ENCODE measurements around the gene CLCA1.

The CLCA1 gene

GRCh38 chr1:86508583-86508969, 39.8 kb downstream of the CLCA1 start:
- Histone ChIP-seq H3K9me3 (ENCODE audit: control insufficient read depth, low read length) (no peaks in the 10 kb centered on the region), H3K27ac (ENCODE audit: insufficient read depth, low read length, poor library complexity, severe bottlenecking) (no peak overlapping the region), H3K27me3 (replicated peaks; ENCODE audit: control insufficient read depth, insufficient read depth, low read length, poor library complexity, severe bottlenecking) (no peaks in the 10 kb centered on the region), H3K4me1 (ENCODE audit: control insufficient read depth, insufficient read depth, low read length, poor library complexity, severe bottlenecking) (no peaks in the 10 kb centered on the region), H3K36me3 (ENCODE audit: control insufficient read depth, insufficient read depth, low read length) (no peaks in the 10 kb centered on the region), H3K4me3 (ENCODE audit: insufficient read depth, low read depth, low read length, poor library complexity, severe bottlenecking) (no peak overlapping the region)
- DNase-seq, result no peak

GRCh38 chr1:86515597-86515996, 46.9 kb downstream of the CLCA1 start:
- H3K36me3 ChIP-seq (ENCODE audit: control insufficient read depth, insufficient read depth, low read length), result no peaks in the 10 kb centered on the region
- no peak for DNase-seq
- no peak overlapping the region for H3K27ac ChIP-seq (ENCODE audit: insufficient read depth, low read length, poor library complexity, severe bottlenecking)
- no peak overlapping the region for H3K4me3 ChIP-seq (ENCODE audit: insufficient read depth, low read depth, low read length, poor library complexity, severe bottlenecking)
- no peaks in the 10 kb centered on the region for H3K4me1 ChIP-seq (ENCODE audit: control insufficient read depth, insufficient read depth, low read length, poor library complexity, severe bottlenecking)
- H3K9me3 ChIP-seq (ENCODE audit: control insufficient read depth, low read length), result no peaks in the 10 kb centered on the region
- H3K27me3 ChIP-seq (replicated peaks; ENCODE audit: control insufficient read depth, insufficient read depth, low read length, poor library complexity, severe bottlenecking), result no peaks in the 10 kb centered on the region

GRCh38 chr1:86516335-86516734, 47.6 kb downstream of the CLCA1 start:
- DNase-seq, result no peak
- Histone ChIP-seq H3K4me1 (ENCODE audit: control insufficient read depth, insufficient read depth, low read length, poor library complexity, severe bottlenecking) (no peaks in the 10 kb centered on the region), H3K9me3 (ENCODE audit: control insufficient read depth, low read length) (no peaks in the 10 kb centered on the region), H3K27me3 (replicated peaks; ENCODE audit: control insufficient read depth, insufficient read depth, low read length, poor library complexity, severe bottlenecking) (no peaks in the 10 kb centered on the region), H3K4me3 (ENCODE audit: insufficient read depth, low read depth, low read length, poor library complexity, severe bottlenecking) (no peak overlapping the region), H3K36me3 (ENCODE audit: control insufficient read depth, insufficient read depth, low read length) (no peaks in the 10 kb centered on the region), H3K27ac (ENCODE audit: insufficient read depth, low read length, poor library complexity, severe bottlenecking) (no peak overlapping the region)

GRCh38 chr1:86517336-86517735, 48.6 kb downstream of the CLCA1 start:
- H3K36me3 ChIP-seq (ENCODE audit: control insufficient read depth, insufficient read depth, low read length), result no peaks in the 10 kb centered on the region
- no peaks in the 10 kb centered on the region for H3K4me1 ChIP-seq (ENCODE audit: control insufficient read depth, insufficient read depth, low read length, poor library complexity, severe bottlenecking)
- H3K9me3 ChIP-seq (ENCODE audit: control insufficient read depth, low read length), result no peaks in the 10 kb centered on the region
- H3K27me3 ChIP-seq (replicated peaks; ENCODE audit: control insufficient read depth, insufficient read depth, low read length, poor library complexity, severe bottlenecking), result no peaks in the 10 kb centered on the region
- no peak overlapping the region for H3K27ac ChIP-seq (ENCODE audit: insufficient read depth, low read length, poor library complexity, severe bottlenecking)
- no peak overlapping the region for H3K4me3 ChIP-seq (ENCODE audit: insufficient read depth, low read depth, low read length, poor library complexity, severe bottlenecking)
- DNase-seq, result no peak

- Histone ChIP-seq H3K27ac (ENCODE audit: insufficient read depth, low read length, poor library complexity, severe bottlenecking) (no peak overlapping the region), H3K4me1 (ENCODE audit: control insufficient read depth, insufficient read depth, low read length, poor library complexity, severe bottlenecking) (no peaks in the 10 kb centered on the region), H3K27me3 (replicated peaks; ENCODE audit: control insufficient read depth, insufficient read depth, low read length, poor library complexity, severe bottlenecking) (no peaks in the 10 kb centered on the region), H3K9me3 (ENCODE audit: control insufficient read depth, low read length) (no peaks in the 10 kb centered on the region), H3K36me3 (ENCODE audit: control insufficient read depth, insufficient read depth, low read length) (no peaks in the 10 kb centered on the region), H3K4me3 (ENCODE audit: insufficient read depth, low read depth, low read length, poor library complexity, severe bottlenecking) (no peak overlapping the region)
- no peak for DNase-seq
Observed at GRCh38 chr1:86520789-86521521, 52.2 kb downstream of the CLCA1 start.

- no peak overlapping the region for H3K27ac ChIP-seq (ENCODE audit: insufficient read depth, low read length, poor library complexity, severe bottlenecking)
- H3K27me3 ChIP-seq (replicated peaks; ENCODE audit: control insufficient read depth, insufficient read depth, low read length, poor library complexity, severe bottlenecking), result no peaks in the 10 kb centered on the region
- no peak overlapping the region for H3K4me3 ChIP-seq (ENCODE audit: insufficient read depth, low read depth, low read length, poor library complexity, severe bottlenecking)
- no peaks in the 10 kb centered on the region for H3K36me3 ChIP-seq (ENCODE audit: control insufficient read depth, insufficient read depth, low read length)
- DNase-seq, result no peak
- H3K9me3 ChIP-seq (ENCODE audit: control insufficient read depth, low read length), result no peaks in the 10 kb centered on the region
- H3K4me1 ChIP-seq (ENCODE audit: control insufficient read depth, insufficient read depth, low read length, poor library complexity, severe bottlenecking), result no peaks in the 10 kb centered on the region
Observed at GRCh38 chr1:86521522-86521891, 52.8 kb downstream of the CLCA1 start.

GRCh38 chr1:86522240-86522639, 53.5 kb downstream of the CLCA1 start:
- no peaks in the 10 kb centered on the region for H3K9me3 ChIP-seq (ENCODE audit: control insufficient read depth, low read length)
- H3K27ac ChIP-seq (ENCODE audit: insufficient read depth, low read length, poor library complexity, severe bottlenecking), result no peak overlapping the region
- no peaks in the 10 kb centered on the region for H3K36me3 ChIP-seq (ENCODE audit: control insufficient read depth, insufficient read depth, low read length)
- H3K27me3 ChIP-seq (replicated peaks; ENCODE audit: control insufficient read depth, insufficient read depth, low read length, poor library complexity, severe bottlenecking), result no peaks in the 10 kb centered on the region
- H3K4me1 ChIP-seq (ENCODE audit: control insufficient read depth, insufficient read depth, low read length, poor library complexity, severe bottlenecking), result no peaks in the 10 kb centered on the region
- no peak overlapping the region for H3K4me3 ChIP-seq (ENCODE audit: insufficient read depth, low read depth, low read length, poor library complexity, severe bottlenecking)
- no peak for DNase-seq

- H3K9me3 ChIP-seq (ENCODE audit: control insufficient read depth, low read length), result no peaks in the 10 kb centered on the region
- DNase-seq, result no peak
- H3K27me3 ChIP-seq (replicated peaks; ENCODE audit: control insufficient read depth, insufficient read depth, low read length, poor library complexity, severe bottlenecking), result no peaks in the 10 kb centered on the region
- H3K4me3 ChIP-seq (ENCODE audit: insufficient read depth, low read depth, low read length, poor library complexity, severe bottlenecking), result no peak overlapping the region
- H3K4me1 ChIP-seq (ENCODE audit: control insufficient read depth, insufficient read depth, low read length, poor library complexity, severe bottlenecking), result no peaks in the 10 kb centered on the region
- no peaks in the 10 kb centered on the region for H3K36me3 ChIP-seq (ENCODE audit: control insufficient read depth, insufficient read depth, low read length)
- no peak overlapping the region for H3K27ac ChIP-seq (ENCODE audit: insufficient read depth, low read length, poor library complexity, severe bottlenecking)
Observed at GRCh38 chr1:86523670-86524354, 55.1 kb downstream of the CLCA1 start.

GRCh38 chr1:86527306-86527705, 58.6 kb downstream of the CLCA1 start:
- Histone ChIP-seq H3K9me3 (ENCODE audit: control insufficient read depth, low read length) (no peaks in the 10 kb centered on the region), H3K4me1 (ENCODE audit: control insufficient read depth, insufficient read depth, low read length, poor library complexity, severe bottlenecking) (no peaks in the 10 kb centered on the region), H3K27me3 (replicated peaks; ENCODE audit: control insufficient read depth, insufficient read depth, low read length, poor library complexity, severe bottlenecking) (no peaks in the 10 kb centered on the region), H3K4me3 (ENCODE audit: insufficient read depth, low read depth, low read length, poor library complexity, severe bottlenecking) (no peak overlapping the region), H3K27ac (ENCODE audit: insufficient read depth, low read length, poor library complexity, severe bottlenecking) (no peak overlapping the region), H3K36me3 (ENCODE audit: control insufficient read depth, insufficient read depth, low read length) (no peaks in the 10 kb centered on the region)
- DNase-seq, result no peak

- no peak overlapping the region for H3K27ac ChIP-seq (ENCODE audit: insufficient read depth, low read length, poor library complexity, severe bottlenecking)
- no peak for DNase-seq
- no peaks in the 10 kb centered on the region for H3K4me1 ChIP-seq (ENCODE audit: control insufficient read depth, insufficient read depth, low read length, poor library complexity, severe bottlenecking)
- no peaks in the 10 kb centered on the region for H3K9me3 ChIP-seq (ENCODE audit: control insufficient read depth, low read length)
- no peaks in the 10 kb centered on the region for H3K36me3 ChIP-seq (ENCODE audit: control insufficient read depth, insufficient read depth, low read length)
- H3K27me3 ChIP-seq (replicated peaks; ENCODE audit: control insufficient read depth, insufficient read depth, low read length, poor library complexity, severe bottlenecking), result no peaks in the 10 kb centered on the region
- H3K4me3 ChIP-seq (ENCODE audit: insufficient read depth, low read depth, low read length, poor library complexity, severe bottlenecking), result no peak overlapping the region
Observed at GRCh38 chr1:86530211-86530845, 61.6 kb downstream of the CLCA1 start.
